GM19239 (cell line): ENCODE measurements around the gene KRT8.
"Not testable (repeated sequence)": the region's sequence is repeated elsewhere in the genome, so short reads cannot be mapped to it uniquely, and the experiment has no call there.

Experiments
- DNase-seq: peaks from one replicate; pipeline ENCODE4 v3.0.0; 2011; ENCODE audit warnings: low spot score; ENCODE audit not compliant: insufficient read length
- FAIRE-seq: peaks from 2 replicates; lab custom pipeline; 2011; peaks lifted over from hg19 to GRCh38; lab: Jason Lieb, UNC

KRT8 gene

DNA sequence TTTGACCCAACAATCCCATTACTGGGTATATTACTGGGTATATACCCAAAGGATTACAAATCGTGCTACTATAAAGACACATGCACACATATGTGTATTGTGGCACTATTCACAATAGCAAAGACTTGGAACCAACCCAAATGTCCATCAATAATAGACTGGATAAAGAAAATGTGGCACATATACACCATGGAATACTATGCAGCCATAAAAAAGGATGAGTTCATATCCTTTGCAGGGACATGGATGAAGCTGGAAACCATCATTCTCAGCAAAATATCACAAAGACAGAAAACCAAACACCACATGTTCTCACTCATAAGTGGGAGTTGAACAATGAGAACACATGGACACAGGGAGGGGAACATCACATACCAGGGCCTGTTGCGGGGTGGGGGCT is 48.8 kb downstream of the KRT8 start:
- DNase-seq, FAIRE-seq: not testable (repeated sequence)

DNA sequence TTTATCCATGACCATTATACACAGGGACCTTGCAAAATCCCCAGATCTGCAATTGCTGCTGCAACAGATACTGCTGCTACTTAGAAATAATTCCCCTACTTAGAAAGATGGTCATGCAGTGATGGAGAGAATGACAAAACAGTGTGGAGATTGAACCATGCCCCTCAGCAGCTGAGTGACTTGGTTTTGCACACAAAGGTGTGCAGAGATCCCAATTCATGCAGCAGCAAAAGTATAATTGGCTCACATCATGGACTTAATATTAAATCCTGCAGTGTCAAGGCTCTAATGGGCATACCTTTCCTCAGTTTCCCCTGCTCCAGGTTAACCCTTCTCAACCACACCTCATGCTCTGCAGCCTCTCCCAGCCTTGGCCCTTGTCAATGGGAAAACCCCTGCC is 53.1 kb downstream of the KRT8 start:
- DNase-seq (no peak), FAIRE-seq (no peak)

DNA sequence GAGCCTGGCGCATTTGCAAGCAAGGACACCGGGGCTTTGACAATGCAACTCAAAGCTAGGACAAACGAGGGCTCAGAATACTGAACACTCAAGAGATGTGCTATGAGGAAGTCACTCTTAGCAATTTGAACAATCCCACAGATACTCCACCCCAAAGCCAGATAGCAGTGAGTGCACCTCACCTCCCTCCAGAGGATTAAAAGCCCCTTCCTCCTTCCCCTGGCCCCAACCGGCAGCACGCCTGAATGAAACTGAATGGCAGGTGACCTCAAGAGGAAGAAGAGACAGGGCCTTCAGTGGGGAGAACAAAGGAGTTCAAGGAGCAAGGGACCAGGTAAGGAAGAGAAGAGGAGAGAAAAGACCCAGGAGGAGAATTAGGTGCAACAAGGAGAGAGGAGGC is 54.2 kb downstream of the KRT8 start:
- DNase-seq (no peak), FAIRE-seq (no peak)

DNA sequence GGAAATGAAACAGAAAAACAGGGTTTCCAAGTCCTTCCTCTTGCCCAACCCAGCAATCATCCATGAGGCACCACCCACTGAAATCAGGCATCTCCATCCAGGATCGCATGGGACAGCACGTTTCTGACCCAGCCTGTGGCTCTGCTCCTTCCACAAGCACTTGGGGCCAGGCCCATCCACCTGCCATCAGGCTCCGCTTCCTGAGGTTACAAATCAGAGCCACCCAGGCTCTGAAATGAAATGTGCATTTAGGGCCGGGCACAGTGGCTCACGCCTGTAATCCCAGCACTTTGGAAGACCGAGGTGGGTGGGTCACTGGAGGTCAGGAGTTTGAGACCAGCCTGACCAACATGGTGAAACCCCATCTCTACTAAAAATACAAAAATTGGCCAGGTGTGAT is 55.4 kb downstream of the KRT8 start:
- FAIRE-seq (no peak), DNase-seq (no peak)

DNA sequence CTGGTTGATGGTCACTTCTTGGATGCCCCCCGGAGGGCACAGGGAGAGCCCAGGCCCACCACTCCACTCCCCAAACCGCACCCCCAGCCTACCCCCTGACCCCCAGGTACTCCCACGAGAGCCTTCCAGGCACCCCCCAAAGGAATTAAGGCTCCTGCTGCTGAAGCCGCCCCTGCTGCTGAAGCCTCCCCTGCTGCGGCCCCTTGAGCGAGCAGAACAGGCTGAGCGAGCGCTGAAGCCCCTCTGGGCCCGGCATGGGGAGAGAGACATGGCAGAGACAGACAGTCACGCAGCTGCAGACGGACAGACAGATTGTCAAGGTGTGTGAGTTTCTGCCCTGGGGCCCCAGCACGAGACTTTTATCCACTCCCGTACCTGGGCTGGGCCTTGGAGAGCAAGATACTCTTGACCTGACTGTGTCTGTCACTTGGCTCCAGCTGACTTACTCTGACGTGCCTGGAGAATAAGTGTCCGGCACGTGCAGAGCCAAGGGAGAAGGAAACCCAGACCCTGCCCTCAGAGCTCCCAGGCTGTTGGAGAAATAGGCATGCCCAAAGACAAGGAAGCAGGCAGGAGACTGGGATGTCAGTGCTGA is 56.1 kb downstream of the KRT8 start, which contains the start of gene KRT78:
Gene KRT78, minus strand, starts transcription at position 334 of the 595 bp plus-strand sequence. Its CDS starts 64 bp downstream, at position 270.
- DNase-seq (no peak), FAIRE-seq (no peak)

DNA sequence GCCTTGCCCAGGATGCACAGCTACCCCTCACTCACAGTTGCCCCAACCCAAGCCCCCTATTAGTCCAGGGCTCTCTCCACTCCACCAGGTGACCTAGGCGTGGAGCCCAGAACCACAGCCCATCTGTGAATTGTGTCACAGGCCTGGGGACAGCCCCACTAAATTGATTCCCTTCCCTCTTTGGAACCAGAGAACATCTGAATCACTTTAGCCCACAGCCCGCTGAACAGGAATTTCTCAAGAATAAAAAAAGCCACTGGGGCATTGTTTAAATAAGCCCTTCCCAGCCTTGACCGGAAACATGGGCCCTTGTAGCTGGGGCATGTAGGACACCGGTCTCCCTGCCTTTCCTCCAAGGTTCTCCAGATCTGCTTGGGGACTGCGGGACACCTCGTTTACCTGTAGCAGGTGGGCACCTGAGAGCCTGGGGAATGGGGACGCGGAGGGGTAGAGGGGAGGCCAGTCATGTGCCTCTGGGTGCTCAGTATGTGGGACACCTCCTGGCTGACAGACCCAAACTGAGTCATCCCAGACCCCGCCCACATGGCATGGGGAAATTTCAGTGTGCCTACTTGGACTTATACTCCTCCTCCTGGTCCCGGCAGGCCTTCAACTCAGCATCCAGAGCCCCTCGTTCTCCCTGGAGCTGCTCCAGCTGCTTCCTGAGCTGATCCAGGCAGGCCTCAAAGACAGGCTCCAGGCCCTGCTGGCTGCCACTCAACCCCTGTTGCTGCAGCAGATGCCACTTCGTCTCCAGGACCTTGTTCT is 57.4 kb downstream of the KRT8 start:
- FAIRE-seq (no peak), DNase-seq (no peak)
